MM.1S (cell line): ENCODE results near the gene PIWIL1.

Experiments
- CTCF ChIP-seq: fragments of 300-600 bp; sonication (generic); IDR thresholded peaks from 2 replicates; pipeline ENCODE4 v1.5.1; 2016; ENCODE audit warnings: antibody characterized with exemption, low read length, mixed read lengths
- EZH2 ChIP-seq: fragments of 300-600 bp; sonication (generic); optimal IDR thresholded peaks from 2 replicates; pipeline ENCODE3; 2017; ENCODE audit warnings: low read depth, mild to moderate bottlenecking, antibody characterized with exemption, low read length, mixed read lengths
- EZH2phosphoT487 ChIP-seq: fragments of 300-600 bp; sonication (generic); IDR thresholded peaks from 2 replicates; pipeline ENCODE4 v1.6.1; 2018; ENCODE audit warnings: antibody characterized with exemption, low read length

DNA sequence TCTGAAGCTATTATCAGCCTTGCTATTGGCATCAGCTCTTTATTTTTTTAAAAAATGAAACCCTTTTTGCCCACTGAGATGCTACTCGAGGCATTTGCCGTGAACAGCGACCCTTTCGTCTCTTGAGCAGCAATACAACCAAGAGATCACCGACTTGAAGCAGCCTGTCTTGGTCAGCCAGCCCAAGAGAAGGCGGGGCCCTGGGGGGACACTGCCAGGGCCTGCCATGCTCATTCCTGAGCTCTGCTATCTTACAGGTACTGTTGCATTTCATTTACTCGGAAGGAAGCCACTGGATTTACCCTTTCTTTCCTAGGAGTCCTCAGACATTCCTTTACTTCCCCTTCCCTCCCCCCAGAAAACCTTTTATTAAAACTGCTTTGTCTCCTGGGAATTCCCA is 16.7 kb downstream of the PIWIL1 start:
- TF ChIP-seq EZH2 (no peak), CTCF (no peak), EZH2phosphoT487 (no peak)
